Measurements from ENCODE around the gene FGF14. TPM values are rescaled to one million over a fixed set of nuclear protein-coding genes. Genes with fewer than 3 reads are reported as not detected.
"Not testable (repeated sequence)": the region's sequence is repeated elsewhere in the genome, so short reads cannot be mapped to it uniquely, and the experiment has no call there.

The FGF14 gene
- total RNA-seq, 1 experiment from 2014 or later = 1.0 TPM

DNA sequence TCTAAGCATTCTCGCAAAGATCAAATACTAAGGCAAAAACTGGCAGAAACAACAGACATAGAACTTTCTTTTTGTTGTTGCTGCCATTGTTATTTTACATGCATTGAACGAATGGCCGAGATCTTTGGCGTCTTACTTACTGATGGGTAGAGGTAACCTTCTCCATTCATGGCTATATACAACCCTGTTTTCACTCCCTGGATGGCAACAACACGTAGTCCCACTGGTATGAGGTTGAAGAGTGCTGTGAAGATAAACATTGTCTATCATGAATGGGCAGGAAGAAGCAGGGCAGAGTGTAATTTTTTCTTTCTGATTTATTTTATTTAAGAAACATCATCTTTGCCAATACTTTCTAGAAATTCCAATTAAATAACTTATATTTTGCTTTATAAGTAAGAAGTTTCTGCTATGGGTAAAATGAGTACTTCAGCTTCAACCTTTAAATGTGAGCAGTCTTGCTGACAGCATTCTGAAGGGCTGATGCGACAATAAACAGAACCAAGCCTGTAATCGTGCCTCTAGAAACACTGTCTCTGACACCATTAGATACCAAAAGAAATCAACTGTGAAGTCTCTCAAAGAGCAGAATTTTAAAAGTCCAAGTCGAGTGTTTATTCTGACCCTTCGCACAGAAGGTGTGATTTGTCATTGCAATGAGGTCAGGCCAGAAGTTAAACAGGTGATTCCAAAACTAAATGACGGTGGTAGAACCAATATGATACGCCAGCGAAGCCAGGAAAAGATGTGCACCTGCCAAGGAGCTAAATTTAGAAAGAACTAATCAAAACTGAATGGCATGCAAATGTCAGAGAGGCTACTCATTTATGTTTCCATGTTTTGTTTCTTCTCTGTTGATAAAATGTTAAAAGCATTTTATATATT, 533.0 kb downstream of the FGF14 start:
- DNase-seq (ENCODE audit: low spot score) = no peak

DNA sequence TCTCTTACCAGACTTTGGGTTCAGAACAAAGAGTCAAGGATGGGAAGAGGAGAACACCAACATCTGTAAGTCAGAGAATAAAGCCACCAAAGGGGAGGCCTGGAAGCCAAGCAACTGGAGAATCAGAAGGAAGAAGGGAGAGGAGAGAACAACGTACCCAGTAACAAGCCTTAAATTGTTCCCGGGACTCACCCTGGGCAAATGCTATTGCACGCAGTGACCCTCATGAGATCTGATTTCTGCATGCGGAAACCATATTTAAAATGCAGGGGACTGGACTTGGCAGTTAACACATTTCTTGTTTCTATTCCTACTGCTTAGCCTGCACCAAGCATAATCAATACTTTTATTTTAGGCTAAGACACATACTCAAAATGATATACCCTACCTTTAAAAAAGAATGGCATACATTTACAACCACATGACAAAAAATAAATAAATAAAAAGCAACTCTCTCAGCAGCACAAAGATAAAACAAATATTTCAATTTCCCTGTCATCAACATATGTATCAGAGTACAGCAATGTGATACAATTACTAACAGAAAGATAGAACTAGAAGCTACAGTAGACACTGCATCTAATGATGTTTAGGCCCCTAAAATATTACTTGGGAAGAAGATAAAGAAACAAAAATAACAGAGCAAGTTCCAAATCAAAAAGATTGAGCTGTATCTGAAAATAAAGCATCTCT, 534.8 kb downstream of the FGF14 start:
- no peak for DNase-seq (ENCODE audit: low spot score)

DNA sequence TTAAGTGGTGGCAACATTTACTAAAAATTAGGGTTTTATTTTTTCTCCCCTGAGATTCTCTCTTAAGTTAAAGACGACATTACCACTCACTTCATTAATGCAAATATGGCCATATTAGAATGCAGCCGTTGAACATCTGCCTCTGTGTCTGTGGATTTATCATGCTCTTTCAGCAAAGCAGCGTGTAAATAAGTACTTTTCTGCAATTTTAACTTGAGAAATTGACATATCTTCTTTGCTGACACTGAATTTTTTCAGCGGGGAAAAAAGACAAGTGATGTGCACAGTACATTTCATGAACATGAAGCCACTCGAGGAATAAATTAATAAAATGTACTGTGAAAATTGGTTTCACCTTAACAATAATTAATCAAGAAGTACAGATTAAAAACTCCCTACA, 543.0 kb downstream of the FGF14 start:
- no peak for DNase-seq (ENCODE audit: low spot score)

DNA sequence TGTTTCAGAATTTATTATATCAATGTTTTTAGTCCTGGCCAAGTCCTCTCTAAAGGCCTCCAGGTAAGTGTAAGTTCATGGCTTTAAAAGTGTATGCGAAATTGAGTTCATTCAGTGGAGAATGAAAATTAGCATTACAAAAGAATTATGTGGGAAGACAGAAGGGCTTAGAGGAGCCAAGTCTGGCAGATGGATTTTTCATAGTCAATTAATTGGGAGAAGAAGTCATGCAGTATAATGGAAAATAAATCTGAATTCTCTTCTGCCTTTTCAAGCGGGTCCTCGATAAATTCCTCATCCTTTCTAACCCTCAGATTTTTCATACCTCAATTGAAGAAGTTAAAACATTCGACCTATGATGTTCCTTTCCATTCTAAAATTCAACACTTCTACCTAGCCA, 555.1 kb downstream of the FGF14 start:
- no peak for DNase-seq (ENCODE audit: low spot score)

DNA sequence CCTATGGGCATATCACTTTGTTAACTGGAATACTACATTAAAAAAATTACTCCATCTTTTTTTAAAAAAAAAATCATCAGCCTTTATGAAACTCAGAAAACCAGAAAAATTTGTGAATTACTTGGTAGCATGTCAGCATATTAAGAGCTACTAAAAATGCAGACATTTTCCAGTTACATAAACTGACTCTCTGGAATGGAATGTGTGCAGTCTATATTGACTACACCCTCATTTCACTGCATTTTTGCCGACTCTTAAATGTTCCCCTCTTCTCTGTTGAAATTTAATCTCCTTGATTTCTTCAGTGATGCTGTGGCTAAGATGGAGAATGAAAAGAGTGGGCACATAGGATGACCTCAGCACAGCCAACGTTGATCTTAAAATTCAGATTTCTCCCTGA, 555.6 kb downstream of the FGF14 start:
- DNase-seq (ENCODE audit: low spot score) = no peak

DNA sequence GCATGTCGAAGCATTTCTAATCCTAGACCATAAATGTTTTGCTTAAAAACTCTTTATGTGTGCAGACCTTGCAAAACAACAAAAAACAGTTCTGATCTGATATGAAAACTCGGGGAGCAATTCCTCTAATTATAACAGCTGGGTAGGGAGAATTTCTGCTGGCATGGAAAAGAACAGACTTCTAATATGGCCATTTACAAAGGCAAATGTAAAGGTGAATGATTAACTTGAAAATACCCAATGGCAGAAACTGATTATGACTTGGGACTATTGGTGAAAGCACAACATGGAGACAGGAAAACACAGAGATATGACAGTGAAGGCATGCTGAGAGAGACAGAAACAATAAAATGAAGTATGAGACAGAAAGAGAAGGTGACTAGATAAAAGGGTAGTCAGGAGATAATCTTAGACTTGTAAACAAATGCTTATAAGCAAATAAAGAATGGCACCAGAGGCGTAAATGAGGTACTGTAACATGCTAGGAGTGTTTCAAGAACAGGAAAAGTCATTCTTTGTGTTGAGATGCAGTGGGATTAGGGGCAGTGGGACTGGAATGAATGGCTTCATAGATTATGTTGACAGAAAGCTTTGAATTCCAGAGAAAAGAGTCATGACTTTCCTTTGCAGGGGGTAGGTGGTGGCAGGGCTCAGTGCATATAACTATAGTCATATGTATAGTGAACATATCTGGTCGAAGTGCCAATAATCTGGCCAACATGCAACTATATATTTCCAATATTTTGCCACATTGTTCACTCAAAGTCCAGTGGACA, 556.4 kb downstream of the FGF14 start:
- DNase-seq (ENCODE audit: low spot score) = no peak

DNA sequence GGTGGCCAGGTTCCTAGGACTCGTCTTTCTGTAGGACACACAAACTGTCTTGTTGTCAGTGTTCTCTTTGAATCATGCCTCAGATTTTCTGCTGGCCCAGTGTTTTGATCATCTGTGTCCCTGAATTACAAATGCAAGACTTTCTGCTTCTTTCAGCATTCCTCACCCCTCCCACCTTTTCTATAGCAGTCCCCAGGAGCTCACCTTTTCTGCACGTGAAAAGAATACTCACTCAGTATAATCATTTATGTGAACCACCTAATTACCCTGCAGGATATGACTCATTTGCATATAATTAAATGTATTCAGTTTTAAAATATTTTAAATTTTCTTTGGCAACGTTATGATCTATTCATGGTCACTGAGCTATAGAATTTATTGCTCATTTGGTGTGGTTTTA, 560.1 kb downstream of the FGF14 start:
- no peak for DNase-seq (ENCODE audit: low spot score)

DNA sequence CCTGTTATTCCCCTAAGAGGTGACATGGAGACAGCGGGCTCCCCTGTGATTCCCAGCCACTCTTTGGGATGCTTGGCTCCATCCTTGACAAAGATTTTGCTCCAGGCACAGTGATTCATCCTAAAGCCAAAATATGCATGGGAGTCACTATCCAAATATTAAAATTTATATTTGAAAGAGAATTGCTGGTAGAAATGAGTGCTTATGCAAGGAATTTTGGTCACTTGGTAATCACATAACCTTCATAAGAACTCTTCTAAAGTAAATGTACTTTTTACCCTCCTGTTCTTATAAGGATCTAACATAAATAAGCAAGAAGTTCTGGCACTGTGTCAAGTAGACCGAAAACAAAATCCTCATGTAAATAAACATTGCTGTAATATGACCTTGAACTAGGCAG, 563.5 kb downstream of the FGF14 start:
- DNase-seq (ENCODE audit: low spot score) = peak; percentile 43

DNA sequence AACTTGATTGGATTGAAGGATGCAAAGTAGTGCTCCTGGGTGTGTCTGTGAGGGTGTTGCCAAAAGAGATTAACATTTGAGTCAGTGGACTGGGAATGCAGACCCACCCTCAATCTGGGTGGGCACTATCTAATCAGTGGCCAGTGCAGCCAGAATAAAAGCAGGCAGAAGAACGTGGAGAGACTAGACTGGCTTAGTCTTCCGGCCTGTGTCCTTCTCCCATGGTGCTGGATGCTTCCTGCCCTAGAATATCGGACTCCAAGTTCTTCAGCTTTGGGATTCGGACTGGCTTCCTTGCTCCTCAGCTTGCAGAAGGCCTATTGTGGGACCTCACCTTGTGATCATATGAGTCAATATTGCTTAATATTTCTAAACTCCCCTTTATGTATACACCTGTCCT, 564.1 kb downstream of the FGF14 start:
- DNase-seq (ENCODE audit: low spot score) = not testable (repeated sequence)

DNA sequence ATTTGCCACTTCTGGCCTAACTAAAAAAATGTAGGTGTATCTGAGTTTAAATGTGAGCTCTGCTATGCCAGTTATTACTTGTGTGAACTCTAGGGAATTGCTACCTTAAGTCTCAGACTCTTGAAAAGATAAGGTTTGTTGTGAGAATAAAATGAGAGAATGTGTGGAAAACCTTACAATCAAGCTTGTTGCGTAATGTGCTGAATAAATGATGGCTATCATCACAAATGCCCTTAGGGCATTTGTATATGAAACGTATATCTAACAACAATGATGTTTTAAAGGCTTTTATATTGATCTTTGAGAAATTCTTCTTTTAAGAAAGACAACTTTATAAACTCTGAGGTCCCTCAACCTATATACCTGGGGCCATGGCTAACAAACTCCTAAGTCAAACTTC, 564.6 kb downstream of the FGF14 start:
- no peak for DNase-seq (ENCODE audit: low spot score)

DNA sequence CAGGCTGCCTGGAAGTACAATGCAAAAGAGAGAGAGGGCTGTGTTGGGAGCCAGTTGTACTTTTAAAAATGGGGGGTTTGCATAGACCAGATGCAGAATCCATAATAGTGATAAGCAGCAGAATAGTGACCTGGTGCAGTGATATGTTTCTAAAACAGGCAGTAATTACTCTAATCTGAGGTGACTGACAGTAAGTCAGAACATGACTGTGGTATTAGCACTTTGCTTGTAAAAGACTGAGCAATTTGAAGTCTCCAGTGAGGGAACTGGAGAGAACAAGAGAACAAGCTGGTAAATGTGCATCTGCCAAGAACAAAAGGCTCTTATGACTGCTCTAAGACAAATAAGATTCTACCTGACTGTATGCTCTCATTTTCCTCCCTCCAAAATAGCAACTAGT, 565.9 kb downstream of the FGF14 start:
- DNase-seq (ENCODE audit: low spot score) = no peak

DNA sequence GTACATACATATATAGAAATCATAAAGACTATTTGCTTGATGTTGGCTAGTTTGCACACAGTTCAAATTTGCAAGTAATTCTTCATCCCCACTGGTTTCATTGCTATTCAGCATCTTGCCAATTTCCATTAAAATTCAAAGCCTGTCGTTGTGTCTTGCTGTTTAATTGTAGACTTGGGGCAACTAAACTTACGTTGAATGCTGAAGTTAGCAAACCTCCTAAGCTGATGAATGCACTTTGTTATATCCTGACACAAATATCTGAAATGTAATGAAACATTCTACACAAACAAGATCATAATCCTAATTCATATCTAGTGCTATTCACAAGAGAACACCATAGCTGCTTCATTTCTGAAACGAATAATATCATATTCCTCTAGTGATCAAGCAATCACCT, 568.2 kb downstream of the FGF14 start:
- DNase-seq (ENCODE audit: low spot score) = no peak

DNA sequence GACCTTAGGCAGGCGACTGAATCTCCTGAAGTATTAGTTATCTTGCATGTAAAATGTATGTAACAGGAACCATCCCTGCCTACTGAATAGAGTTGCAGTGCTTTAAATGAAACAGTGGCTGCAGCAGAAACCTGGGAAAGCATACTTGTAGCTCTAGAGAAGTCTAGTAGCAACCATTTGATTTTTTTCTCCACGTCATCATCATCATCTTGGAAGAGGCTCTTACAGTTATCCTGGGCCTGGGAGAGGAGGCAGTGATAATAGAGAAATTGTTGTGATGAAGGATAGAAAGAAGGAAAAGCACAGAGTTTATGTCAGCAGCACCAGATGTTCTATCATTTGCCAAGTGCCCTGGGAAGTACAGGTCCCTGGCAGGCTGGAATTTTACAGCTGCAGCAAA, 571.8 kb downstream of the FGF14 start:
- DNase-seq (ENCODE audit: low spot score) = no peak

DNA sequence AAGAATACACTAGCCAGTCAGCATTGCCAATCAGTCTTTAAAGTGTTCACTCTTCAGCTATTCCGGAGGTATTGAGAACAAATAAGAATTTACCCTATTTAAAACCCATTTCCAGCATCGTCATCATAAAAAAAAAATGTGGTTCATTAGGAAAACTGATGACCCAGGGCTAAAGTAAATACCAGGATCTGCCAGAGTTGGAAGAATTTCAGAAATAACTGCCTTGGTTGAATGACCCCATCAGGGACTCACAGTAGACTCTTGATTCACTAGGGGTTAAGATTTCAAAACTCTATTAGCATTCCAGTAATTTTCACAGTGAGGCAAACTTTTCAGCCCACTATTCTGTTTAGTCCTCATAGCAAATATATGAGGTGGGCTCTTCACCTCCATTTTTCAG, 572.4 kb downstream of the FGF14 start:
- DNase-seq (ENCODE audit: low spot score) = no peak

DNA sequence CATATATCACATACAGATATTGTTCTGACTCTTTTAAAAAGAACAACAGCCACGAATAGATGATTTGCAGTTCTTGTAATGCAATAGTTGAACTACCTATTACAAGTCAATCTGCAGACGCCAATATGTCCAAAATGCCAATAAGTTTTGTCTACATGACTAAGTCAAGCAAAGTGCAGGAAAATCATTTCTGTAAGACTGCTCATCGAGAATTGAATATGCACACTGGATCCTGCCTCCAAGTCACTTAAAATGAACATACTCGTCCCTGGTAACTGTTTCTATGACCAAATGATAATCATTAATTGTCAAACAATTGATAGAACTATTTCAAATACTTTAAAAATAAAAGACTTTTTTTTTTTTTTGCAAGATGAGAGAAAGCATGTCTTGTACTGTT, 573.7 kb downstream of the FGF14 start:
- DNase-seq (ENCODE audit: low spot score) = no peak

DNA sequence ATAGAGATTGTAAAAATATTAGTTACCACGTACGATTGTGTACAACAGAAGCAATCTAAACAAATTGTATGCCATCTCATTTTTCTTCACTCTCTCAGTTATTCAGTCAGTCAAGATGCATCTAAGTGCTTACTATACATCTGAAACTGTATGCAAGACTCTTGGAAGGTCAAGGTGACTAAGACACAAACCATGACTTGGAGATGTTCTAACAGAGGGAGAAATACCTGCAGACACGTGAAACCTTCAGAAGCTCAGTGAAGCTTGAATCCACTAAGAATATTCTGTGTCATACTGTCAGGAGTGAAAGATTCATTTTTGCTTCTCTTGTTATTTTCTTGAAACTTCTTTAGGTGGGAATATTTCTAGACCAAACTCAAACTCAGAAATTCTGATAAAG, 584.0 kb downstream of the FGF14 start:
- no peak for DNase-seq (ENCODE audit: low spot score)

DNA sequence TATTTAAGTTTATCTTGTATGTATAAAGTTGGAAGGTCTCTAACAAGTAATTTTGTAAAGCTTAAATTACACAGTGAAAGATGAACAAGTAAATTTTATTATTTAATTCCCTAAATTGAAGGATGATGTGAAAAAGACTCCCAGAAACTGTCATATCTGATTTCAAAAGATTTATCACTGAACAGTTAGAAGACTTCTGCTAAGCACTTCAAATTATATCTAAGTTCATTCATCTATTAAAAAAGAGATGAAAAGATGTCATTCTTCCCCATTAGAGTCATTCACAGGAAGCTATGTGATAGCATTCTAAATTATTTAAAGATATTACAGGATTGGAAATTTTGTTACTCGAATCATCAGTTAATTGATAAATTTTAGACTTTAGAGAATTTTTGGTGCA, 590.0 kb downstream of the FGF14 start:
- DNase-seq (ENCODE audit: low spot score) = no peak

DNA sequence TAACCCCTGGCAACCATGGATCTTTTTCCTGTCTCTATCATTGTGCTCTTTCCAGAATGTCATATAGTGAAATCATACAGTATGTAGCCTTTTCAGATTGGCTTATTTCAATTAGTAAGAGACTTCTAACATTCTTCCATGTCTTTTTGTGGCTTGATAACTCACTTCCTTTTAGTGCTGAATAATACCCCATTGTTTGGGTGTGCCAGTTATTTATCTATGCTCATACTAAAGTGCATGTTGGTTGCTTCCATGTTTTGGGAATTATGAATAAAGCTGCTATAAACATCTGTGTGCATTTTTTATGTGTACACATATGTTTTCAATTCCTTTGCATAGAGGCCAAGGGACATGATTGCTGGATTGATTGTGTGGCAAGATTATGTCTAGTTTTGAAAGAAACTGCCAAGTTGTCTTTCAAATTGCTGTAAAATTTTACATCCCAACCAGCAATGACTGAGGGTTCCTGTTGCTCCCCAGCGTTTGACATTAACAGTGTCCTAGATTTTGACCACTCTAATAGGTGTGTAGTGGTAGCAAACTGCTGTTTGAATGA, 590.5 kb downstream of the FGF14 start:
- DNase-seq (ENCODE audit: low spot score) = no peak

DNA sequence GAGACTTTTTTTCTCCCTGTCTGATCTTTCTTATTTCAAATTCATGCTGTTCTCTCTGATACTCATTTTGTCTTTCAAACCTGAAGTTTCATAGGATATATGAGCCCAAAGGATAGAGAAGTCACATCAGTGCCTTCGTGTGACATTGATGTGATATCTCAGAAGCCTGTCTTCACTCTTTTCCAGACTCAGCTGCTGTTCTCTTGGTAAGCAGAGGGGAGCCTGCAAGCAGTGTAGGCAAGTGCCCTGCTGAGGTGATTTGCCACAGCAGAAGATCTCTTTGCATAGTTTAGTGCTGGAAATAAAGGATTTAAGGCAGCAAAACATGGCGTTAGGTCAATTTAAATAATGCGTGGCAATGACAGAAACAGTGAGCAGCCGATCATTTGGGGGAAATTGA, 602.7 kb downstream of the FGF14 start:
- DNase-seq (ENCODE audit: low spot score) = no peak

DNA sequence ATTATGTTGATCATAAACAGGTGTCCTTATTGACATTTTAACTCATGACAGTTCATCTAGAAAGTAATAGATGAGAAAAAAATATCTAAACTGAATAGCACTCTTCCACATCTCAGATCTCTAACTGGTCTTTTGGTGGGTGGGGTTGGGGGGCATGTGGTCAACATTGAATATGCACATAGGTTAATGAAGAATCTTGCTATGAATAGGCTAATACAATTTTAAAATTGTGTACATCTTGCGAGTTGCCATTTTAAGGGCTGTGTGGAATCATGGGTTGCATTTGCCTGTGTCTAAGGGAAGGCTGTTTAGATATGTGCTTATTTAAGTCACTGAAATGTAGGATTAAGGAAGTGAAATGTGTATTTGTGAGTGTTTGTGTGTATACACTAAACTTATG, 603.4 kb downstream of the FGF14 start:
- no peak for DNase-seq (ENCODE audit: low spot score)

DNA sequence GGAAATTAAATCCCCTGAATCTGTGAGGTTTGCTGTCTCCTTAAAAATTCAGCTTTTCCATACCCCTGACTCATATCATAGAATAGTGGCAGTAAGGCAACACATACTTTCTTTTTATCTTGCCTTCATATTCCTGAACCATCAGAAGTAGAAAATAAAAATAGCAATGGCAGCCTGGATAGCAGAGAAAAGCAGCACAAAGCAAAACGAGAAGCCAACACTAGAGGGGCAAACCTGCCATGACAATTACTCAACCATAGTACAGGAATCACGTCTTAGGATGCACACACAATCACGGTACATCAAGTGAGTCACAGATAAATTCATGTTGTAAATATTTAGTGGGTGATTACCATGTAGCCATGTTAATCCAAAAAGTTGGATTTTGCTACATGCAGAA, 606.4 kb downstream of the FGF14 start:
- DNase-seq (ENCODE audit: low spot score) = no peak

DNA sequence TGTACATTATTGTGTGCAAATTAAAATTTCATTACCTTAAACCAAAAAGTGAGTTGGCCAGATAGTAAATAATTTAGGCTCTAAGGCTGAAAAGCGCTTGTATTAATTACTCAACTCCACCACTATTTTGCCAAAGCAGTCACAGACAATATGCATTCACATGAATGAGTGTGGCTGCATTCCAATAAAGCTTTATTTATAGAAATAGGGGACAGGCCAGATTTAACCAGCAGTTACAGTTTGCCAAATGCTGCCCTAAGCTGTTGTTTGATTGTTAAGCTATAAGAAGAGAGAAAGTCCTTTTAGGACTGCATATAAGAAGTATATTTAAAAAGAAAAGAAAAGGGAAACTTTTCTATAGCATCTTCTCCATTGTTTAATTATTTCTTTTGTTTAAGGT, 606.8 kb downstream of the FGF14 start:
- no peak for DNase-seq (ENCODE audit: low spot score)
